Mesenchymal stem cell (in vitro differentiated cells and primary cell): Measurements from ENCODE around the gene MTFMT.

ENCODE experiments used
- DNase-seq: peaks from one replicate; pipeline ENCODE4 v3.0.0-alpha.2; 2013
- H2AFZ ChIP-seq: one replicate; pipeline ENCODE4 v1.6.1; 2013; ENCODE audit warnings: low read depth, mild to moderate bottlenecking, control low read depth, inconsistent platforms, low read length, moderate library complexity
- H2AK5ac ChIP-seq: 2 replicates; pipeline ENCODE4 v1.6.1; 2013; ENCODE audit warnings: low read length, moderate library complexity, mild to moderate bottlenecking, inconsistent platforms; ENCODE audit not compliant: severe bottlenecking
- H2BK120ac ChIP-seq: one replicate; pipeline ENCODE4 v1.6.1; 2013; ENCODE audit warnings: low read depth, mild to moderate bottlenecking, inconsistent platforms, low read length, moderate library complexity
- H2BK12ac ChIP-seq, 2 experiments: one replicate each; pipeline ENCODE4 v1.6.1; 2013; ENCODE audit warnings: inconsistent platforms in 2 of 2, low read length in 2 of 2, mild to moderate bottlenecking in 2 of 2, moderate library complexity in 2 of 2, control low read depth in 1 of 2
- H2BK15ac ChIP-seq: one replicate; pipeline ENCODE4 v1.6.1; 2013; ENCODE audit warnings: mild to moderate bottlenecking, low read depth, inconsistent platforms; ENCODE audit not compliant: poor library complexity, severe bottlenecking
- H2BK5ac ChIP-seq: 2 replicates; pipeline ENCODE4 v1.6.1; 2013; ENCODE audit warnings: low read depth, mild to moderate bottlenecking, low read length, control low read depth, inconsistent platforms; ENCODE audit not compliant: poor library complexity, severe bottlenecking
- H3K14ac ChIP-seq, 2 experiments: one replicate each; pipeline ENCODE4 v1.6.1; 2013; ENCODE audit warnings: inconsistent platforms in 2 of 2, low read length in 2 of 2, control low read depth in 1 of 2, mild to moderate bottlenecking in 1 of 2, moderate library complexity in 1 of 2
- H3K18ac ChIP-seq, 2 experiments: one replicate each; pipeline ENCODE4 v1.6.1; 2013; ENCODE audit warnings: inconsistent platforms in 2 of 2, low read length in 2 of 2, control low read depth in 1 of 2, low read depth in 1 of 2, mild to moderate bottlenecking in 1 of 2
- H3K23ac ChIP-seq, 2 experiments: one replicate each; pipeline ENCODE4 v1.6.1; 2013; ENCODE audit warnings: inconsistent platforms in 2 of 2, low read length in 2 of 2, mild to moderate bottlenecking in 2 of 2, moderate library complexity in 2 of 2, control low read depth in 1 of 2
- H3K27ac ChIP-seq: 2 replicates; pipeline ENCODE4 v1.5.1; 2013; ENCODE audit warnings: mild to moderate bottlenecking, moderate library complexity, low read length, control low read depth, inconsistent platforms; ENCODE audit not compliant: poor library complexity, severe bottlenecking
- H3K27me3 ChIP-seq, 2 experiments: 2 replicates each; pipeline versions ENCODE4 v1.6.1 to v1.7.0; 2013; ENCODE audit warnings: low read length in 2 of 2, mild to moderate bottlenecking in 2 of 2, moderate library complexity in 2 of 2, control low read depth in 1 of 2, inconsistent platforms in 1 of 2; ENCODE audit not compliant: control insufficient read depth in 1 of 2, insufficient read depth in 1 of 2
- H3K36me3 ChIP-seq, 2 experiments: 2 replicates each; pipeline versions ENCODE4 v1.6.1 to v1.7.0; 2013; ENCODE audit warnings: low read length in 2 of 2, control low read depth in 1 of 2, inconsistent platforms in 1 of 2, low read depth in 1 of 2, mild to moderate bottlenecking in 1 of 2; ENCODE audit not compliant: insufficient read depth in 2 of 2, control insufficient read depth in 1 of 2
- H3K4ac ChIP-seq, 2 experiments: one replicate each; pipeline ENCODE4 v1.6.1; 2013; ENCODE audit warnings: inconsistent platforms in 2 of 2, low read length in 2 of 2, mild to moderate bottlenecking in 2 of 2, moderate library complexity in 2 of 2, control low read depth in 1 of 2, low read depth in 1 of 2
- H3K4me1 ChIP-seq: 2 replicates; pipeline ENCODE4 v1.6.1; 2013; ENCODE audit warnings: low read depth, low read length, control low read depth; ENCODE audit not compliant: control insufficient read depth, insufficient read depth
- H3K4me2 ChIP-seq: 2 replicates; pipeline ENCODE4 v1.6.1; 2013; ENCODE audit warnings: low read length, mild to moderate bottlenecking, inconsistent platforms; ENCODE audit not compliant: poor library complexity, severe bottlenecking
- H3K4me3 ChIP-seq, 2 experiments: 2 replicates each; pipeline versions ENCODE4 v1.5.1 to v1.7.0; 2013; ENCODE audit warnings: low read length in 2 of 2, mild to moderate bottlenecking in 2 of 2, control low read depth in 1 of 2, low read depth in 1 of 2; ENCODE audit not compliant: insufficient read depth in 1 of 2
- H3K79me1 ChIP-seq: replicated peaks from 2 replicates; pipeline ENCODE4 v1.6.1; 2013; ENCODE audit warnings: mild to moderate bottlenecking, control low read depth, low read length, inconsistent platforms; ENCODE audit not compliant: poor library complexity, severe bottlenecking
- H3K9ac ChIP-seq: 2 replicates; pipeline ENCODE4 v1.7.0; 2013; ENCODE audit warnings: mild to moderate bottlenecking, low read length, moderate library complexity
- H3K9me3 ChIP-seq: 2 replicates; pipeline ENCODE4 v1.7.0; 2013; ENCODE audit warnings: mild to moderate bottlenecking, low read length; ENCODE audit not compliant: control insufficient read depth
- H4K8ac ChIP-seq: one replicate; pipeline ENCODE4 v1.6.1; 2013; ENCODE audit warnings: inconsistent platforms, mild to moderate bottlenecking, low read length, moderate library complexity
- H4K91ac ChIP-seq: one replicate; pipeline ENCODE4 v1.6.1; 2013; ENCODE audit warnings: mild to moderate bottlenecking, low read length, inconsistent platforms
- WGBS: methylation state at CpG from one replicate; pipeline ENCODE4 v1.1.7; 2013; ENCODE audit warnings: mixed read lengths; 5-methylcytosine and 5-hydroxymethylcytosine counted together

MTFMT gene

GRCh38 chr15:65056868-65057548 lies 27.6 kb upstream of the MTFMT start:
- Histone ChIP-seq H2BK15ac (no peak overlapping the region), H3K18ac (no peak overlapping the region), H3K27ac (no peak overlapping the region), H3K79me1 (no peaks in the 10 kb centered on the region), H2BK5ac (peak overlapping the region; percentile 8), H3K4ac (no peak overlapping the region), H2BK12ac (no peak overlapping the region), H3K9me3 (peaks cover 7% of the 10 kb centered on the region), H3K4me3 (no peak overlapping the region), H3K14ac (no peak overlapping the region), H4K8ac (no peak overlapping the region), H2BK120ac (no peak overlapping the region), H2AFZ (no peak overlapping the region), H3K9ac (no peak overlapping the region), H3K4me2 (peak overlapping the region; percentile 23), H3K23ac (no peak overlapping the region), H3K36me3 (no peaks in the 10 kb centered on the region), H3K4me1 (peaks cover 29% of the 10 kb centered on the region), H3K27me3 (peaks cover 37 to 56% of the 10 kb centered on the region in 2 experiments), H2AK5ac (no peak overlapping the region), H4K91ac (no peak overlapping the region)
- WGBS: 50% methylated on average over 6 of the region's 8 CpGs
- peak; percentile 37 for DNase-seq

- no peaks in the 10 kb centered on the region for H3K79me1 ChIP-seq
- H3K36me3 ChIP-seq: no peaks in the 10 kb centered on the region
- 88% methylated on average over 9 of the region's 9 CpGs for WGBS
- H3K23ac ChIP-seq: no peak overlapping the region
- no peak overlapping the region for H2BK15ac ChIP-seq
- no peak overlapping the region for H2AK5ac ChIP-seq
- no peak overlapping the region for H3K18ac ChIP-seq
- H2BK5ac ChIP-seq: no peak overlapping the region
- no peak overlapping the region for H4K91ac ChIP-seq
- no peak overlapping the region for H3K9ac ChIP-seq
- H3K9me3 ChIP-seq: peaks cover 7% of the 10 kb centered on the region
- no peak overlapping the region for H3K4ac ChIP-seq
- H3K14ac ChIP-seq: no peak overlapping the region
- no peak for DNase-seq
- H4K8ac ChIP-seq: no peak overlapping the region
- no peak overlapping the region for H3K4me2 ChIP-seq
- H2BK120ac ChIP-seq: no peak overlapping the region
- peaks cover 43 to 56% of the 10 kb centered on the region in 2 experiments for H3K27me3 ChIP-seq
- no peak overlapping the region for H2BK12ac ChIP-seq
- no peak overlapping the region for H3K27ac ChIP-seq
- peaks cover 29% of the 10 kb centered on the region for H3K4me1 ChIP-seq
- no peak overlapping the region for H2AFZ ChIP-seq
- no peak overlapping the region for H3K4me3 ChIP-seq
These were observed 26.7 kb upstream of the MTFMT start for GRCh38 chr15:65056106-65056505.

GRCh38 chr15:65055201-65055870 lies 25.9 kb upstream of the MTFMT start:
- Histone ChIP-seq H3K79me1 (no peaks in the 10 kb centered on the region), H4K91ac (no peak overlapping the region), H2BK5ac (no peak overlapping the region), H3K9me3 (peaks cover 4% of the 10 kb centered on the region), H3K4me2 (no peak overlapping the region), H3K4me1 (peaks cover 29% of the 10 kb centered on the region), H2AK5ac (no peak overlapping the region), H2AFZ (no peak overlapping the region), H3K4ac (no peak overlapping the region), H3K27ac (no peak overlapping the region), H3K9ac (no peak overlapping the region), H2BK120ac (no peak overlapping the region), H3K4me3 (no peak overlapping the region), H3K14ac (peak overlapping the region in 1 of 2 experiments; percentile 18), H3K18ac (no peak overlapping the region), H2BK15ac (no peak overlapping the region), H2BK12ac (peak overlapping the region in 1 of 2 experiments; percentile 37), H4K8ac (no peak overlapping the region), H3K27me3 (peaks cover 37 to 49% of the 10 kb centered on the region in 2 experiments), H3K36me3 (no peaks in the 10 kb centered on the region), H3K23ac (no peak overlapping the region)
- WGBS: 63% methylated on average over 6 of the region's 6 CpGs
- peak; percentile 40 for DNase-seq

GRCh38 chr15:65054333-65055200 lies 25.1 kb upstream of the MTFMT start:
- Histone ChIP-seq H3K4me1 (peaks cover 33% of the 10 kb centered on the region), H3K23ac (no peak overlapping the region), H2BK12ac (peak overlapping the region in 1 of 2 experiments; percentile 48), H2BK120ac (no peak overlapping the region), H3K4me3 (no peak overlapping the region), H3K27me3 (peaks cover 30 to 41% of the 10 kb centered on the region in 2 experiments), H4K91ac (no peak overlapping the region), H4K8ac (no peak overlapping the region), H3K79me1 (no peaks in the 10 kb centered on the region), H3K14ac (peak overlapping the region in 1 of 2 experiments; percentile 18), H3K18ac (peak overlapping the region in 1 of 2 experiments; percentile 7), H3K4ac (no peak overlapping the region), H2AFZ (no peak overlapping the region), H3K9me3 (no peaks in the 10 kb centered on the region), H3K4me2 (no peak overlapping the region), H3K9ac (no peak overlapping the region), H2AK5ac (no peak overlapping the region), H2BK15ac (peak overlapping the region; percentile 23), H3K27ac (no peak overlapping the region), H3K36me3 (no peaks in the 10 kb centered on the region), H2BK5ac (no peak overlapping the region)
- WGBS: 73% methylated on average over 22 of the region's 26 CpGs
- peak; percentile 73 for DNase-seq
